DND-41 (cell line): Measurements from ENCODE around the gene PTCD3.

ENCODE experiments used
- EZH2 ChIP-seq: IDR thresholded peaks from 3 replicates; pipeline ENCODE4 v1.6.1; 2012; ENCODE audit warnings: borderline replicate concordance, low read depth, mild to moderate bottlenecking, moderate library complexity, low read length, inconsistent platforms; ENCODE audit not compliant: severe bottlenecking
- TF ChIP-seq, protein P1 (sequence below): IDR thresholded peaks from 2 replicates; pipeline ENCODE4 v1.5.1; 2012; ENCODE audit warnings: borderline replicate concordance, low read length, moderate library complexity, mild to moderate bottlenecking; ENCODE audit not compliant: poor library complexity, severe bottlenecking; ENCODE audit errors: extremely low read depth

DNA sequence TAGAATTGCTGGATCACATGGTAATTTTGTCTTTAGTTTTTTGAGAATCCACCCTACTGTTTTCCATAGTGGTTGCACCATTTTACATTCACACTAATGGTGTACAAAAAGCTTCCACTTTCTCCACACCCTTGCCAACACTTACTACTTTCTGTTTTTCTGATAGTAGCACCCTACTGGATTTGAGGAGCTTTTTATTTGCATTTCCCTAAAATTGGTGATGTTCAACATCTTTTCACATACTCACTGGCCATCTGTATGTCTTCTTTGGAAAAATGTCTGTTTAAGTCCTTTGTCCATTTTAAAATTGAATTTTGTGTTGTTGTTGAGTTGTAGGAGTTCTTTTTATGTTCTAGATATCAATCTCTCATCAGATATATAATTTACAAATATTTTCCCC is 3.9 kb upstream of the PTCD3 start:
- TF ChIP-seq, protein P1, sequence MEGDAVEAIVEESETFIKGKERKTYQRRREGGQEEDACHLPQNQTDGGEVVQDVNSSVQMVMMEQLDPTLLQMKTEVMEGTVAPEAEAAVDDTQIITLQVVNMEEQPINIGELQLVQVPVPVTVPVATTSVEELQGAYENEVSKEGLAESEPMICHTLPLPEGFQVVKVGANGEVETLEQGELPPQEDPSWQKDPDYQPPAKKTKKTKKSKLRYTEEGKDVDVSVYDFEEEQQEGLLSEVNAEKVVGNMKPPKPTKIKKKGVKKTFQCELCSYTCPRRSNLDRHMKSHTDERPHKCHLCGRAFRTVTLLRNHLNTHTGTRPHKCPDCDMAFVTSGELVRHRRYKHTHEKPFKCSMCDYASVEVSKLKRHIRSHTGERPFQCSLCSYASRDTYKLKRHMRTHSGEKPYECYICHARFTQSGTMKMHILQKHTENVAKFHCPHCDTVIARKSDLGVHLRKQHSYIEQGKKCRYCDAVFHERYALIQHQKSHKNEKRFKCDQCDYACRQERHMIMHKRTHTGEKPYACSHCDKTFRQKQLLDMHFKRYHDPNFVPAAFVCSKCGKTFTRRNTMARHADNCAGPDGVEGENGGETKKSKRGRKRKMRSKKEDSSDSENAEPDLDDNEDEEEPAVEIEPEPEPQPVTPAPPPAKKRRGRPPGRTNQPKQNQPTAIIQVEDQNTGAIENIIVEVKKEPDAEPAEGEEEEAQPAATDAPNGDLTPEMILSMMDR: no peak
- no peak for TF ChIP-seq EZH2
